ENCODE measurements around the gene VIP. TPM values are rescaled to one million over a fixed set of nuclear protein-coding genes. Genes with fewer than 3 reads are reported as not detected.

VIP gene
- total and polyA plus RNA-seq, 2 of the 4 experiments (the other 2 are of a cell fraction) = not detected

GRCh38 chr6:152736687-152737273 is 13.8 kb upstream of the VIP start:
- no peak overlapping the region for H4K8ac ChIP-seq (ENCODE audit: low read depth in 2 of 2, low read length in 2 of 2)
- no peak overlapping the region for H2AFZ ChIP-seq (replicated peaks; ENCODE audit: low read length, poor library complexity)
- H2BK120ac ChIP-seq (ENCODE audit: low read depth, low read length) = no peak overlapping the region
- intact Hi-C loops (cut with micrococcal nuclease) (no loop called here), in situ Hi-C loops (cut with MboI; ENCODE audit: low sequenced_read_pairs) (no loop called here), dilution Hi-C loops (cut with HindIII; ENCODE audit: low sequenced_read_pairs, unreplicated experiment) (no loop called here)
- ATAC-seq (ENCODE audit: low read depth) = no peak
- H2AK9ac ChIP-seq (replicated peaks; ENCODE audit: low read depth, low read length, poor library complexity) = no peak overlapping the region
- no peak overlapping the region for H4K5ac ChIP-seq (ENCODE audit: low read depth, low read length)
- no peak overlapping the region for H2AK5ac ChIP-seq (ENCODE audit: low read depth, low read length)
- no peak for DNase-seq
- H3K36me3 ChIP-seq (ENCODE audit: control insufficient read depth, insufficient read depth, low read length) = no peaks in the 10 kb centered on the region
- CTCF ChIA-PET = interaction anchor here (0.6 to 0.7 kb wide), 2 partner anchors 11 to 202 kb away, joined by 6 to 7 read pairs; no protein-coding TSS in a partner anchor
- no peak overlapping the region for H3K14ac ChIP-seq (replicated peaks; ENCODE audit: low read depth, low read length)
- H2BK5ac ChIP-seq (ENCODE audit: low read depth, low read length, poor library complexity, severe bottlenecking) = no peak overlapping the region
- H3K56ac ChIP-seq (ENCODE audit: extremely low read depth, insufficient read depth, low read length) = no peak overlapping the region
- H3K4me1 ChIP-seq (ENCODE audit: control insufficient read depth, insufficient read depth, low read length) = no peaks in the 10 kb centered on the region
- TF ChIP-seq POLR2A (IDR thresholded peaks at IDR 0.05; ENCODE audit: low read depth, low read length) (no peak), FOS (IDR thresholded peaks at IDR 0.05; ENCODE audit: low read depth, low read length) (no peak), CTCF (conservative IDR thresholded peaks at IDR 0.05; ENCODE audit: low read depth, low read length) (no peak), USF2 (IDR thresholded peaks at IDR 0.05; ENCODE audit: low read depth, low read length) (no peak), RAD21 (IDR thresholded peaks at IDR 0.05; ENCODE audit: low read length) (no peak), ELK1 (IDR thresholded peaks at IDR 0.05; ENCODE audit: borderline replicate concordance, low read depth, low read length) (no peak), NFE2L2 (IDR thresholded peaks at IDR 0.05; ENCODE audit: low read depth, low read length) (no peak), MAZ (IDR thresholded peaks at IDR 0.05; ENCODE audit: borderline replicate concordance, low read depth, low read length) (no peak), CHD1 (IDR thresholded peaks at IDR 0.05; ENCODE audit: low read depth, low read length) (no peak), SMC3 (IDR thresholded peaks at IDR 0.05; ENCODE audit: low read depth, low read length) (no peak), RFX5 (IDR thresholded peaks at IDR 0.05; ENCODE audit: low read depth, low read length) (no peak), BHLHE40 (IDR thresholded peaks at IDR 0.05; ENCODE audit: low read depth, low read length) (no peak), CEBPB (IDR thresholded peaks at IDR 0.05; ENCODE audit: low read depth, low read length) (no peak)
- H3K9ac ChIP-seq (ENCODE audit: low read depth, low read length) = no peak overlapping the region
- H4K91ac ChIP-seq (ENCODE audit: insufficient read depth, low read depth, low read length) = no peak overlapping the region
- no peak overlapping the region for H3K4me3 ChIP-seq (ENCODE audit: insufficient read depth, low read depth, low read length)
- no peak overlapping the region for H2BK20ac ChIP-seq (ENCODE audit: low read depth, low read length)
- H3K4me2 ChIP-seq (ENCODE audit: low read depth, low read length) = no peak overlapping the region
- no peak overlapping the region for H3K27ac ChIP-seq (ENCODE audit: insufficient read depth, low read length)
- H3K18ac ChIP-seq (ENCODE audit: low read depth, low read length) = no peak overlapping the region
- no TSS peak for BruUV-seq (replicated peaks)
- POLR2A ChIA-PET (ENCODE audit: unreplicated experiment) = no interaction called here
- H3K23ac ChIP-seq (ENCODE audit: low read depth, low read length) = no peak overlapping the region
- no peaks in the 10 kb centered on the region for H4K20me1 ChIP-seq (ENCODE audit: insufficient read depth, low read length)
- H3K27me3 ChIP-seq (ENCODE audit: control insufficient read depth, insufficient read depth, low read length) = no peaks in the 10 kb centered on the region; the same call in 1 of the 2 replicates
- H3K9me3 ChIP-seq (ENCODE audit: control insufficient read depth, insufficient read depth, low read length) = peaks cover 5% of the 10 kb centered on the region; the same call in 1 of the 2 replicates
- no peak overlapping the region for H3K4ac ChIP-seq (ENCODE audit: low read depth, low read length)
- no CpG with 5 or more reads among the region's 2 CpGs for WGBS, 2 experiments (ENCODE audit: extremely low coverage in 2 of 2, insufficient read length in 1 of 2)
- H2BK15ac ChIP-seq (ENCODE audit: low read depth, low read length) = no peak overlapping the region
- no peaks in the 10 kb centered on the region for H3K9me1 ChIP-seq (ENCODE audit: insufficient read depth, low read length)
- H3K79me1 ChIP-seq (ENCODE audit: low read depth in 1 of 2, low read length in 2 of 2) = no peaks in the 10 kb centered on the region
